Measurements from ENCODE around the gene SLC25A4.
"Not testable (repeated sequence)": the region's sequence is repeated elsewhere in the genome, so short reads cannot be mapped to it uniquely, and the experiment has no call there.

SLC25A4 gene

GRCh38 chr4:185186769-185187168 is 43.7 kb downstream of the SLC25A4 start:
- DNase-seq, result no peak

GRCh38 chr4:185189606-185190305 is 46.7 kb downstream of the SLC25A4 start:
- no peak for DNase-seq

DNA sequence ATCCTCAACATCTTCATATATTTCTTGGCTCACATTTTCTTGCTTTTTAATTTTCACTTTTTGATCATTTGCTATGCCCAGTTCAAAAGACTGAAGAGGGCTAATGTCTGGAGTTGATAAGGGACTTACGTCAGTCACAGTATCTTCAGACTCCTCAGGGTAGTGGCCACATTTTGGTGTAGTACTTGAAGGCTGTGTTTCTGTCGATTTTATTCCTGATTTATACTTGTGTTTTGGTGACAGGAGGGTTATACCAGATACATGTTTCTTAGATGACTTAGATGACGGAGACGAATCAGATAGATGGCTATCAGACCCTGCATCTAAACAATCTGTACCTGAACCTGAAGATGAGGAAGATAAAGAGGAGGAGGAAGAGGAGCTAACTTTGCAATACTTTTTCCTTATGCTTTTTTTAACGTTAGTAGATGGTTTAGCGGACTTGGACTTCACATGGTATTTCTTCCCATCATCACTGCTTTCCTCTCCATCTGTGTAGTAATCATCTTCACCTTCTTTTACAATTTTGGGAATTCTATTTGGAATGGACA is 47.3 kb downstream of the SLC25A4 start:
- DNase-seq, result no peak

- no peak for DNase-seq
Measured at GRCh38 chr4:185192059-185192458, 49.0 kb downstream of the SLC25A4 start.

- no peak for DNase-seq
Measured at GRCh38 chr4:185194924-185195888, 52.1 kb downstream of the SLC25A4 start.

DNA sequence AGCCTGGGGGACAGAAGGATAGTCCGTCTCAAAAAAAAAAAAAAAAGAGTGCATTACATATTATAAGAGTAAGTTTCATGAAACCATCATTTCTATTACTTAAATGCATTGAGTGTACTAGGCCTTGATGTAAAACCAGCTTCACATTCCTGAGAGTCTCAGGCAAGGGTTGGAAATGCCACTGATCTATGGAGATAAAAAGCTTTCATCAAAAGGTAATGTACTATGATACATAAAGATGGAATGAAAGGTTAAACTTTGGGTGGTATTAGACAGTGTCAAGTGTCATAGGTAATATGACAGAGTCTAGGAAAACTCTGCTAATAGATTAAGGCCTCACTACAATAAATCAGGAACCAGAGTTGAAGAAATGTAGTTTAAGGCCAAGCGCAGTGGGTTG is 53.4 kb downstream of the SLC25A4 start:
- DNase-seq, result no peak

DNA sequence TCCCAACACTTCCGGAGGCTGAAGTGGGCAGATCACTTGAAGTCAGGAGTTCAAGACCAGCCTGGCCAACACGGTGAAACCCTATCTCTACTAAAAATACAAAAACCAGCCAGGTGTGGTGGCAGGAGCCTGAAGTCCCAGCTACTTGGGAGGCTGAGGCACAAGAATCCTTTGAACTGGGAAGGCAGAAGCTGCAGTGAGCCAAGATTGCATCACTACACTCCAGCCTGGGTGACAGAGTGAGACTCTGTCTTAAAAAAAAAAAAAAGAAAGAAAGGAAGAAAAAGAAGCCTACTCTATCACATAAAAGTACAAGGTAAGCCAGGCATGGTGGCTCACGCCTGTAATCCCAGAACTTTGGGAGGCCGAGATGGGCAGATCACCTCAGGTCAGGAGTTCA is 55.1 kb downstream of the SLC25A4 start:
- not testable (repeated sequence) for DNase-seq
